HG03378 (cell line): ENCODE measurements around the gene RAB35.

Experiments
- ATAC-seq: cut with Tn5 transposase; IDR thresholded peaks from one replicate; pipeline ENCODE4 v1.9.1; 2021; ENCODE audit warnings: mild to moderate bottlenecking, moderate library complexity; ENCODE audit not compliant: unreplicated experiment

Gene RAB35

GRCh38 chr12:120116441-120116791 lies at the start of gene RAB35:
TSS of gene RAB35 (minus strand) at chr12:120116753. CDS start at chr12:120116650, 103 bp downstream.
- ATAC-seq = no peak

- ATAC-seq = no peak
Measured at GRCh38 chr12:120164293-120164692, 47.7 kb upstream of the RAB35 start.

- ATAC-seq = no peak
Measured at GRCh38 chr12:120162763-120163162, 46.2 kb upstream of the RAB35 start.

GRCh38 chr12:120161852-120162251 lies 45.3 kb upstream of the RAB35 start:
- no peak for ATAC-seq

- no peak for ATAC-seq
Measured at GRCh38 chr12:120159509-120160237, 43.1 kb upstream of the RAB35 start.

GRCh38 chr12:120158351-120158750 lies 41.8 kb upstream of the RAB35 start:
- ATAC-seq = no peak

- ATAC-seq = no peak
Measured at GRCh38 chr12:120157678-120158077, 41.1 kb upstream of the RAB35 start.

- ATAC-seq = no peak
Measured at GRCh38 chr12:120156315-120157259, 40.0 kb upstream of the RAB35 start.

- no peak for ATAC-seq
Measured at GRCh38 chr12:120155072-120155471, 38.5 kb upstream of the RAB35 start.

GRCh38 chr12:120150919-120151525 lies 34.5 kb upstream of the RAB35 start:
- ATAC-seq = no peak

GRCh38 chr12:120148011-120148410 lies 31.5 kb upstream of the RAB35 start:
- no peak for ATAC-seq

- ATAC-seq = no peak
Measured at GRCh38 chr12:120145164-120145563, 28.6 kb upstream of the RAB35 start.

- ATAC-seq = no peak
Measured at GRCh38 chr12:120144215-120144614, 27.7 kb upstream of the RAB35 start.

- no peak for ATAC-seq
Measured at GRCh38 chr12:120142231-120142877, 25.8 kb upstream of the RAB35 start.

GRCh38 chr12:120141336-120141735 lies 24.8 kb upstream of the RAB35 start:
- ATAC-seq = no peak

- ATAC-seq = no peak
Measured at GRCh38 chr12:120140603-120141002, 24.1 kb upstream of the RAB35 start.

- no peak for ATAC-seq
Measured at GRCh38 chr12:120139958-120140357, 23.4 kb upstream of the RAB35 start.

- no peak for ATAC-seq
Measured at GRCh38 chr12:120138366-120138765, 21.8 kb upstream of the RAB35 start.

- no peak for ATAC-seq
Measured at GRCh38 chr12:120137833-120138232, 21.3 kb upstream of the RAB35 start.

GRCh38 chr12:120136093-120136770 lies 19.7 kb upstream of the RAB35 start:
- ATAC-seq = no peak
